Activated T-cell treated with anti-CD3 and anti-CD28 coated beads, Interleukin-2, amount 50 U/mL, for 24 hours (primary cell): Measurements from ENCODE around the gene SIRPA.

Source experiments
- DNase-seq: peaks from one replicate; pipeline ENCODE4 v3.0.0-alpha.2; 2020
- H3K27ac Mint-ChIP-seq: 2 replicates; pipeline ENCODE4 v1.8.0; 2020; ENCODE audit warnings: mild to moderate bottlenecking, mixed read lengths
- H3K27me3 Mint-ChIP-seq: 2 replicates; pipeline ENCODE4 v1.8.0; 2020; ENCODE audit warnings: mixed read lengths
- H3K36me3 Mint-ChIP-seq: 2 replicates; pipeline ENCODE4 v1.8.0; 2020; ENCODE audit warnings: low read depth, mixed read lengths
- H3K4me1 Mint-ChIP-seq: 2 replicates; pipeline ENCODE4 v1.8.0; 2020; ENCODE audit warnings: low read depth, mixed read lengths
- H3K4me3 Mint-ChIP-seq: 2 replicates; pipeline ENCODE4 v1.8.0; 2020; ENCODE audit warnings: mild to moderate bottlenecking, moderate library complexity, mixed read lengths
- H3K9me3 Mint-ChIP-seq: 2 replicates; pipeline ENCODE4 v1.8.0; 2020; ENCODE audit warnings: mixed read lengths

The SIRPA gene

GRCh38 chr20:1945660-1946059 lies 50.5 kb downstream of the SIRPA start:
- Mint-ChIP-seq H3K4me3 (no peak overlapping the region), H3K9me3 (no peaks in the 10 kb centered on the region), H3K36me3 (no peaks in the 10 kb centered on the region), H3K27me3 (peaks cover 64% of the 10 kb centered on the region), H3K4me1 (no peaks in the 10 kb centered on the region), H3K27ac (no peak overlapping the region)
- DNase-seq, result no peak

- Mint-ChIP-seq H3K27me3 (peaks cover 60% of the 10 kb centered on the region), H3K4me3 (no peak overlapping the region), H3K4me1 (no peaks in the 10 kb centered on the region), H3K27ac (no peak overlapping the region), H3K9me3 (no peaks in the 10 kb centered on the region), H3K36me3 (no peaks in the 10 kb centered on the region)
- DNase-seq, result no peak
Measured at GRCh38 chr20:1946442-1946761, 51.2 kb downstream of the SIRPA start.

- no peak overlapping the region for H3K4me3 Mint-ChIP-seq
- no peak overlapping the region for H3K27ac Mint-ChIP-seq
- H3K4me1 Mint-ChIP-seq, result no peaks in the 10 kb centered on the region
- H3K36me3 Mint-ChIP-seq, result no peaks in the 10 kb centered on the region
- H3K27me3 Mint-ChIP-seq, result peaks cover 59% of the 10 kb centered on the region
- H3K9me3 Mint-ChIP-seq, result no peaks in the 10 kb centered on the region
- DNase-seq, result no peak
Measured at GRCh38 chr20:1946762-1947534, 51.7 kb downstream of the SIRPA start.

- H3K4me3 Mint-ChIP-seq, result no peak overlapping the region
- no peak overlapping the region for H3K27ac Mint-ChIP-seq
- H3K27me3 Mint-ChIP-seq, result peaks cover 54% of the 10 kb centered on the region
- H3K9me3 Mint-ChIP-seq, result no peaks in the 10 kb centered on the region
- no peak for DNase-seq
- no peaks in the 10 kb centered on the region for H3K36me3 Mint-ChIP-seq
- no peaks in the 10 kb centered on the region for H3K4me1 Mint-ChIP-seq
Measured at GRCh38 chr20:1947535-1947846, 52.3 kb downstream of the SIRPA start.

- H3K36me3 Mint-ChIP-seq, result no peaks in the 10 kb centered on the region
- no peaks in the 10 kb centered on the region for H3K4me1 Mint-ChIP-seq
- no peak for DNase-seq
- no peak overlapping the region for H3K4me3 Mint-ChIP-seq
- no peaks in the 10 kb centered on the region for H3K9me3 Mint-ChIP-seq
- H3K27ac Mint-ChIP-seq, result no peak overlapping the region
- peaks cover 39% of the 10 kb centered on the region for H3K27me3 Mint-ChIP-seq
Measured at GRCh38 chr20:1949347-1950100, 54.3 kb downstream of the SIRPA start.

- H3K36me3 Mint-ChIP-seq, result no peaks in the 10 kb centered on the region
- H3K4me1 Mint-ChIP-seq, result no peaks in the 10 kb centered on the region
- no peaks in the 10 kb centered on the region for H3K9me3 Mint-ChIP-seq
- no peak for DNase-seq
- H3K4me3 Mint-ChIP-seq, result no peak overlapping the region
- peaks cover 34% of the 10 kb centered on the region for H3K27me3 Mint-ChIP-seq
- H3K27ac Mint-ChIP-seq, result no peak overlapping the region
Measured at GRCh38 chr20:1950836-1951235, 55.6 kb downstream of the SIRPA start.

GRCh38 chr20:1951436-1952115 lies 56.4 kb downstream of the SIRPA start:
- DNase-seq, result no peak
- H3K4me3 Mint-ChIP-seq, result no peak overlapping the region
- H3K36me3 Mint-ChIP-seq, result no peaks in the 10 kb centered on the region
- no peak overlapping the region for H3K27ac Mint-ChIP-seq
- H3K27me3 Mint-ChIP-seq, result peaks cover 29% of the 10 kb centered on the region
- H3K9me3 Mint-ChIP-seq, result no peaks in the 10 kb centered on the region
- no peaks in the 10 kb centered on the region for H3K4me1 Mint-ChIP-seq

- Mint-ChIP-seq H3K4me3 (no peak overlapping the region), H3K9me3 (no peaks in the 10 kb centered on the region), H3K4me1 (no peaks in the 10 kb centered on the region), H3K27me3 (peaks cover 22% of the 10 kb centered on the region), H3K27ac (no peak overlapping the region), H3K36me3 (no peaks in the 10 kb centered on the region)
- no peak for DNase-seq
Measured at GRCh38 chr20:1952737-1953530, 57.7 kb downstream of the SIRPA start.

- DNase-seq, result no peak
- Mint-ChIP-seq H3K4me3 (no peak overlapping the region), H3K27me3 (peaks cover 20% of the 10 kb centered on the region), H3K9me3 (no peaks in the 10 kb centered on the region), H3K27ac (no peak overlapping the region), H3K4me1 (no peaks in the 10 kb centered on the region), H3K36me3 (no peaks in the 10 kb centered on the region)
Measured at GRCh38 chr20:1953621-1954020, 58.4 kb downstream of the SIRPA start.

- no peak for DNase-seq
- no peaks in the 10 kb centered on the region for H3K36me3 Mint-ChIP-seq
- H3K27ac Mint-ChIP-seq, result no peak overlapping the region
- peaks cover 16% of the 10 kb centered on the region for H3K27me3 Mint-ChIP-seq
- no peak overlapping the region for H3K4me3 Mint-ChIP-seq
- H3K9me3 Mint-ChIP-seq, result no peaks in the 10 kb centered on the region
- H3K4me1 Mint-ChIP-seq, result no peaks in the 10 kb centered on the region
Measured at GRCh38 chr20:1955217-1955616, 60.0 kb downstream of the SIRPA start.

- Mint-ChIP-seq H3K36me3 (no peaks in the 10 kb centered on the region), H3K27ac (no peak overlapping the region), H3K9me3 (no peaks in the 10 kb centered on the region), H3K4me1 (no peaks in the 10 kb centered on the region), H3K27me3 (peaks cover 35% of the 10 kb centered on the region), H3K4me3 (no peak overlapping the region)
- no peak for DNase-seq
Measured at GRCh38 chr20:1958426-1958825, 63.2 kb downstream of the SIRPA start.

- DNase-seq, result no peak
- H3K27ac Mint-ChIP-seq, result no peak overlapping the region
- no peaks in the 10 kb centered on the region for H3K9me3 Mint-ChIP-seq
- H3K36me3 Mint-ChIP-seq, result no peaks in the 10 kb centered on the region
- H3K4me1 Mint-ChIP-seq, result no peaks in the 10 kb centered on the region
- H3K27me3 Mint-ChIP-seq, result peaks cover 41% of the 10 kb centered on the region
- H3K4me3 Mint-ChIP-seq, result no peak overlapping the region
Measured at GRCh38 chr20:1959156-1959555, 63.9 kb downstream of the SIRPA start.

GRCh38 chr20:1961374-1961773 lies 66.2 kb downstream of the SIRPA start:
- no peaks in the 10 kb centered on the region for H3K36me3 Mint-ChIP-seq
- no peaks in the 10 kb centered on the region for H3K9me3 Mint-ChIP-seq
- H3K4me3 Mint-ChIP-seq, result no peak overlapping the region
- DNase-seq, result no peak
- peaks cover 51% of the 10 kb centered on the region for H3K27me3 Mint-ChIP-seq
- H3K27ac Mint-ChIP-seq, result no peak overlapping the region
- H3K4me1 Mint-ChIP-seq, result peaks cover 15% of the 10 kb centered on the region

GRCh38 chr20:1964061-1964460 lies 68.9 kb downstream of the SIRPA start:
- no peaks in the 10 kb centered on the region for H3K36me3 Mint-ChIP-seq
- peaks cover 15% of the 10 kb centered on the region for H3K4me1 Mint-ChIP-seq
- no peak overlapping the region for H3K4me3 Mint-ChIP-seq
- H3K27ac Mint-ChIP-seq, result no peak overlapping the region
- peaks cover 47% of the 10 kb centered on the region for H3K27me3 Mint-ChIP-seq
- H3K9me3 Mint-ChIP-seq, result no peaks in the 10 kb centered on the region
- no peak for DNase-seq
